Measurements from ENCODE around the gene ANXA5. TPM values are rescaled to one million over a fixed set of nuclear protein-coding genes. Genes with fewer than 3 reads are reported as not detected.

The ANXA5 gene
- total and polyA plus RNA-seq, 12 donors: 209 to 654 (median 401) TPM

- Histone ChIP-seq H3K36me3 (replicated peaks in 1 of 2) (no peaks in the 10 kb centered on the region), H3K9me3 (replicated peaks in 1 of 3) (no peaks in the 10 kb centered on the region), H3K27me3 (no peaks in the 10 kb centered on the region), H3K4me1 (replicated peaks in 1 of 2) (peaks cover 0 to 12% of the 10 kb centered on the region in 2 donors), H3K27ac (no peak overlapping the region), H3K4me3 (no peak overlapping the region)
- intact Hi-C loops (cut with DNase I): loop anchor here (10.0 kb wide), 2 partner anchors 168 to 278 kb away; no protein-coding TSS in a partner anchor
- TF ChIP-seq POLR2A (IDR thresholded peaks at IDR 0.05) (no peak), CTCF (IDR thresholded peaks at IDR 0.05) (no peak)
- WGBS, 4 donors: 96 to 100% (median 100%) methylated on average over 1 of the region's 1 CpG
- no peak for DNase-seq
Observed at GRCh38 chr4:121653214-121653613, 43.6 kb downstream of the ANXA5 start.

GRCh38 chr4:121651597-121651996 is 45.2 kb downstream of the ANXA5 start:
- Histone ChIP-seq H3K27me3 (no peaks in the 10 kb centered on the region), H3K27ac (no peak overlapping the region), H3K36me3 (replicated peaks in 1 of 2) (no peaks in the 10 kb centered on the region), H3K4me3 (no peak overlapping the region), H3K4me1 (replicated peaks in 1 of 2) (peaks cover 0 to 8% of the 10 kb centered on the region in 2 donors), H3K9me3 (replicated peaks in 1 of 3) (no peaks in the 10 kb centered on the region)
- TF ChIP-seq POLR2A (IDR thresholded peaks at IDR 0.05) (no peak), CTCF (IDR thresholded peaks at IDR 0.05) (no peak)
- intact Hi-C loops (cut with DNase I): loop anchor here (10.0 kb wide), 2 partner anchors 167 to 277 kb away; no protein-coding TSS in a partner anchor
- WGBS, 4 donors: 42 to 49% (median 47%) methylated on average over 5 of the region's 5 CpGs
- DNase-seq: no peak

GRCh38 chr4:121650741-121651140 is 46.0 kb downstream of the ANXA5 start:
- H3K27me3 ChIP-seq: no peaks in the 10 kb centered on the region
- H3K36me3 ChIP-seq (replicated peaks in 1 of 2): no peaks in the 10 kb centered on the region
- no peak overlapping the region for H3K4me3 ChIP-seq
- no peaks in the 10 kb centered on the region for H3K9me3 ChIP-seq (replicated peaks in 1 of 3)
- TF ChIP-seq CTCF (IDR thresholded peaks at IDR 0.05) (no peak), POLR2A (IDR thresholded peaks at IDR 0.05) (no peak)
- DNase-seq: no peak
- no peak overlapping the region for H3K27ac ChIP-seq
- intact Hi-C loops (cut with DNase I): loop anchor here (10.0 kb wide), 2 partner anchors 166 to 276 kb away; no protein-coding TSS in a partner anchor
- 78 to 84% (median 84%) methylated on average over 2 of the region's 2 CpGs for WGBS, 4 donors
- peaks cover 0 to 3% of the 10 kb centered on the region in 2 donors for H3K4me1 ChIP-seq (replicated peaks in 1 of 2)

- intact Hi-C loops (cut with DNase I): loop anchor here in 1 of 2 donors (10.0 kb wide), 1 partner anchor 1354 kb away; no protein-coding TSS in a partner anchor
- no peak for DNase-seq
- no peaks in the 10 kb centered on the region for H3K9me3 ChIP-seq (replicated peaks in 1 of 3)
Observed at GRCh38 chr4:121648516-121648915, 48.3 kb downstream of the ANXA5 start.

More at GRCh38 chr4:121648516-121648915, 48.3 kb downstream of the ANXA5 start:
- Histone ChIP-seq H3K4me1 (replicated peaks in 1 of 2) (no peaks in the 10 kb centered on the region), H3K27me3 (no peaks in the 10 kb centered on the region), H3K27ac (no peak overlapping the region), H3K36me3 (replicated peaks in 1 of 2) (no peaks in the 10 kb centered on the region), H3K4me3 (no peak overlapping the region)
- WGBS, 4 donors: 24 to 47% (median 39%) methylated on average over 3 of the region's 3 CpGs
- TF ChIP-seq CTCF (IDR thresholded peaks at IDR 0.05) (no peak), POLR2A (IDR thresholded peaks at IDR 0.05) (no peak)
